HG03521 (cell line): Measurements from ENCODE around the gene CPM.
"Not testable (repeated sequence)": the region's sequence is repeated elsewhere in the genome, so short reads cannot be mapped to it uniquely, and the experiment has no call there.

ENCODE experiments used
- ATAC-seq: cut with Tn5 transposase; IDR thresholded peaks from one replicate; pipeline ENCODE4 v1.9.1; 2021; ENCODE audit warnings: mild to moderate bottlenecking, moderate library complexity; ENCODE audit not compliant: unreplicated experiment

Gene CPM

GRCh38 chr12:68809190-68810026, 123.6 kb downstream of the CPM start:
- ATAC-seq = no peak

GRCh38 chr12:68808388-68809189, 124.4 kb downstream of the CPM start:
- ATAC-seq = peak; percentile 39

- peak; percentile 73 for ATAC-seq
These were observed 125.2 kb downstream of the CPM start, which contains the start of gene MDM2 for GRCh38 chr12:68807576-68808387. Gene MDM2, plus strand, starts transcription at chr12:68808177. Its CDS starts 301 bp downstream, at chr12:68808478.

- ATAC-seq = not testable (repeated sequence)
These were observed 125.7 kb downstream of the CPM start for GRCh38 chr12:68807274-68807575.

GRCh38 chr12:68806488-68807237, 126.3 kb downstream of the CPM start:
- ATAC-seq = no peak

GRCh38 chr12:68805592-68806120, 127.3 kb downstream of the CPM start:
- ATAC-seq = no peak

GRCh38 chr12:68804657-68805591, 128.0 kb downstream of the CPM start:
- ATAC-seq = no peak

- ATAC-seq = no peak
These were observed 128.9 kb downstream of the CPM start for GRCh38 chr12:68803948-68804656.

- not testable (repeated sequence) for ATAC-seq
These were observed 129.9 kb downstream of the CPM start for GRCh38 chr12:68802911-68803651.

- not testable (repeated sequence) for ATAC-seq
These were observed 130.6 kb downstream of the CPM start for GRCh38 chr12:68802372-68802745.
